Measurements from ENCODE around the gene IPPK.

The IPPK gene

GRCh38 chr9:92602413-92602812 lies 67.5 kb downstream of the IPPK start:
- Histone ChIP-seq H3K4me1 (ENCODE audit: insufficient read depth, low read length) (no peaks in the 10 kb centered on the region), H3K79me2 (ENCODE audit: insufficient read depth, low read length) (no peaks in the 10 kb centered on the region), H3K36me3 (ENCODE audit: insufficient read depth, low read length) (no peaks in the 10 kb centered on the region), H3K9me3 (ENCODE audit: insufficient read depth, low read length, severe bottlenecking) (peaks cover 8% of the 10 kb centered on the region), H4K20me1 (ENCODE audit: insufficient read depth, low read length) (no peaks in the 10 kb centered on the region), H3K9ac (ENCODE audit: low read depth, low read length) (no peak overlapping the region), H2AFZ (ENCODE audit: low read depth, low read length) (no peak overlapping the region), H3K4me2 (ENCODE audit: insufficient read depth, low read length) (no peak overlapping the region), H3K4me3 (ENCODE audit: low read depth in 1 of 2, low read length in 2 of 2) (no peak overlapping the region), H3K27ac (ENCODE audit: low read length) (no peak overlapping the region), H3K27me3 (ENCODE audit: insufficient read depth, low read length, poor library complexity) (no peaks in the 10 kb centered on the region)
- no peak for TF ChIP-seq EZH2 (IDR thresholded peaks at IDR 0.05; ENCODE audit: borderline replicate concordance, low read depth, low read length, severe bottlenecking)
- TF ChIP-seq CTCF (IDR thresholded peaks at IDR 0.05; ENCODE audit: borderline replicate concordance, extremely low read depth, low read length, poor library complexity, severe bottlenecking) = no peak
- no peak for DNase-seq
- ATAC-seq (ENCODE audit: insufficient read depth, low read depth) = no peak

GRCh38 chr9:92601451-92601850 lies 68.5 kb downstream of the IPPK start:
- no peak overlapping the region for H3K9ac ChIP-seq (ENCODE audit: low read depth, low read length)
- no peaks in the 10 kb centered on the region for H3K36me3 ChIP-seq (ENCODE audit: insufficient read depth, low read length)
- ATAC-seq (ENCODE audit: insufficient read depth, low read depth) (no peak), DNase-seq (no peak)
- H3K27ac ChIP-seq (ENCODE audit: low read length) = no peak overlapping the region
- no peaks in the 10 kb centered on the region for H3K27me3 ChIP-seq (ENCODE audit: insufficient read depth, low read length, poor library complexity)
- H3K79me2 ChIP-seq (ENCODE audit: insufficient read depth, low read length) = no peaks in the 10 kb centered on the region
- peaks cover 8% of the 10 kb centered on the region for H3K9me3 ChIP-seq (ENCODE audit: insufficient read depth, low read length, severe bottlenecking)
- H4K20me1 ChIP-seq (ENCODE audit: insufficient read depth, low read length) = no peaks in the 10 kb centered on the region
- no peak overlapping the region for H3K4me3 ChIP-seq (ENCODE audit: low read depth in 1 of 2, low read length in 2 of 2)
- no peak overlapping the region for H3K4me2 ChIP-seq (ENCODE audit: insufficient read depth, low read length)
- H3K4me1 ChIP-seq (ENCODE audit: insufficient read depth, low read length) = no peaks in the 10 kb centered on the region
- TF ChIP-seq CTCF (IDR thresholded peaks at IDR 0.05; ENCODE audit: borderline replicate concordance, extremely low read depth, low read length, poor library complexity, severe bottlenecking) = no peak
- TF ChIP-seq EZH2 (IDR thresholded peaks at IDR 0.05; ENCODE audit: borderline replicate concordance, low read depth, low read length, severe bottlenecking) = no peak
- H2AFZ ChIP-seq (ENCODE audit: low read depth, low read length) = no peak overlapping the region

GRCh38 chr9:92600462-92601261 lies 69.3 kb downstream of the IPPK start:
- H3K9me3 ChIP-seq (ENCODE audit: insufficient read depth, low read length, severe bottlenecking) = peaks cover 8% of the 10 kb centered on the region
- H3K9ac ChIP-seq (ENCODE audit: low read depth, low read length) = no peak overlapping the region
- no peaks in the 10 kb centered on the region for H3K36me3 ChIP-seq (ENCODE audit: insufficient read depth, low read length)
- no peaks in the 10 kb centered on the region for H4K20me1 ChIP-seq (ENCODE audit: insufficient read depth, low read length)
- H3K27ac ChIP-seq (ENCODE audit: low read length) = no peak overlapping the region
- no peaks in the 10 kb centered on the region for H3K4me1 ChIP-seq (ENCODE audit: insufficient read depth, low read length)
- no peaks in the 10 kb centered on the region for H3K79me2 ChIP-seq (ENCODE audit: insufficient read depth, low read length)
- no peak for DNase-seq
- no peak overlapping the region for H3K4me3 ChIP-seq (ENCODE audit: low read depth in 1 of 2, low read length in 2 of 2)
- TF ChIP-seq EZH2 (IDR thresholded peaks at IDR 0.05; ENCODE audit: borderline replicate concordance, low read depth, low read length, severe bottlenecking) = no peak
- no peak for TF ChIP-seq CTCF (IDR thresholded peaks at IDR 0.05; ENCODE audit: borderline replicate concordance, extremely low read depth, low read length, poor library complexity, severe bottlenecking)
- H2AFZ ChIP-seq (ENCODE audit: low read depth, low read length) = no peak overlapping the region
- H3K4me2 ChIP-seq (ENCODE audit: insufficient read depth, low read length) = no peak overlapping the region
- no peaks in the 10 kb centered on the region for H3K27me3 ChIP-seq (ENCODE audit: insufficient read depth, low read length, poor library complexity)
- ATAC-seq (ENCODE audit: insufficient read depth, low read depth) = no peak
